K562 (cell line): Measurements from ENCODE around the gene KCNJ5. TPM values are rescaled to one million over a fixed set of nuclear protein-coding genes. Genes with fewer than 3 reads are reported as not detected.

Experiments
- ATAC-seq: fragments of 200-7000 bp; cut with Tn5 transposase; 3 replicates; pipeline ENCODE4 v1.9.1; 2020; ENCODE audit warnings: moderate library complexity
- BruUV-seq: library from RNA; stranded (reverse); fragments of 400-500 nt; replicated peaks from 2 replicates; lab custom pipeline; 2021; lab: Mats Ljungman, UMichigan
- CTCF ChIA-PET: fragments of 300-600 bp; formaldehyde crosslinking; extraction: SDS; loops from one replicate; lab custom pipeline; 2021; ENCODE audit warnings: low intra/inter-chr PET ratio; lab: Yijun Ruan, JAX
- POLR2A ChIA-PET: fragments of 300-600, 350-650 bp; sonication (Branson Sonifier 250); formaldehyde crosslinking; extraction: SDS; loops from one replicate; lab custom pipeline; 2021; ENCODE audit warnings: antibody characterized with exemption, inconsistent platforms; lab: Yijun Ruan, JAX
- DNase-seq, 4 experiments: peaks; one replicate each; pipeline versions ENCODE4 v3.0.0 to v3.0.0-alpha.2; 2011 to 2018; ENCODE audit warnings: low spot score in 3 of 4, mixed read lengths in 3 of 4; ENCODE audit errors: extremely low read depth in 1 of 4
- FAIRE-seq: peaks from 2 replicates; lab custom pipeline; 2011; peaks lifted over from hg19 to GRCh38; lab: Jason Lieb, UNC
- H2AFZ ChIP-seq: 2 replicates; pipeline ENCODE4 v1.6.0; 2011; ENCODE audit warnings: low read depth, low read length, control low read depth, inconsistent platforms
- H3K27ac ChIP-seq: fragments of 200-600 bp; 3 replicates; pipeline ENCODE4 v1.8.0; 2011; ENCODE audit warnings: low read depth, mild to moderate bottlenecking, control low read depth, inconsistent platforms, low read length, moderate library complexity, mixed read lengths; ENCODE audit errors: extremely low read depth
- H3K27me3 ChIP-seq, 2 experiments: fragments of 300-600 bp in 1 of 2; 2 replicates in 1 of 2; 3 replicates in 1 of 2; pipeline versions ENCODE4 v1.6.0 to v1.8.0; 2011; ENCODE audit warnings: inconsistent platforms in 2 of 2, low read length in 2 of 2, mild to moderate bottlenecking in 1 of 2, mixed read lengths in 1 of 2, moderate library complexity in 1 of 2; ENCODE audit not compliant: control insufficient read depth in 2 of 2, insufficient read depth in 2 of 2
- H3K36me3 ChIP-seq: fragments of 300-600 bp; 3 replicates; pipeline ENCODE4 v1.8.0; 2011; ENCODE audit warnings: mild to moderate bottlenecking, low read length, inconsistent platforms; ENCODE audit not compliant: control insufficient read depth, insufficient read depth
- H3K4me1 ChIP-seq, 2 experiments: fragments of 200-600 bp in 1 of 2; replicated peaks in 1 of 2; 2 replicates in 1 of 2; 3 replicates in 1 of 2; pipeline versions ENCODE4 v1.5.1 to v1.8.0; 2011; ENCODE audit warnings: inconsistent platforms in 2 of 2, low read length in 2 of 2, mild to moderate bottlenecking in 1 of 2, mixed read lengths in 1 of 2, moderate library complexity in 1 of 2; ENCODE audit not compliant: control insufficient read depth in 2 of 2, insufficient read depth in 2 of 2
- H3K4me2 ChIP-seq: 2 replicates; pipeline ENCODE4 v1.6.1; 2011; ENCODE audit warnings: low read length, control low read depth, inconsistent platforms, mixed read lengths; ENCODE audit not compliant: insufficient read depth
- H3K4me3 ChIP-seq: fragments of 200-600 bp; sonication (generic), shearing (Covaris generic); 2 replicates; pipeline ENCODE4 v1.5.1; 2016; ENCODE audit warnings: control low read depth, inconsistent platforms
- H3K79me2 ChIP-seq: fragments of 200-600 bp; 3 replicates; pipeline ENCODE4 v1.8.0; 2011; ENCODE audit warnings: low read length, inconsistent platforms; ENCODE audit not compliant: control insufficient read depth, insufficient read depth
- H3K9ac ChIP-seq, 2 experiments: 2 replicates each; pipeline versions ENCODE4 v1.6.0 to v1.6.1; 2011; ENCODE audit warnings: low read depth in 2 of 2, low read length in 2 of 2, control low read depth in 1 of 2, inconsistent platforms in 1 of 2, mild to moderate bottlenecking in 1 of 2, mixed read lengths in 1 of 2; ENCODE audit not compliant: insufficient read depth in 1 of 2
- H3K9me1 ChIP-seq: one replicate; pipeline ENCODE4 v1.6.0; 2011; ENCODE audit warnings: inconsistent platforms, mild to moderate bottlenecking, low read length, moderate library complexity; ENCODE audit not compliant: control insufficient read depth, insufficient read depth
- H3K9me3 ChIP-seq: replicated peaks from 2 replicates; pipeline ENCODE4 v1.5.1; 2011; ENCODE audit warnings: low read depth, low read length, inconsistent platforms; ENCODE audit not compliant: control insufficient read depth, insufficient read depth
- H4K20me1 ChIP-seq: replicated peaks from 2 replicates; pipeline ENCODE4 v1.6.1; 2011; ENCODE audit warnings: low read length, inconsistent platforms, mixed read lengths; ENCODE audit not compliant: control insufficient read depth, insufficient read depth
- CHCHD3 ChIP-seq: fragments of 250-450 bp; sonication (Bioruptor Pico); IDR thresholded peaks from 2 replicates; pipeline ENCODE4 v2.1.2; 2022; ENCODE audit warnings: mild to moderate bottlenecking
- ETS2 ChIP-seq: IDR thresholded peaks from 2 replicates; pipeline ENCODE4 v1.6.1; 2016; ENCODE audit warnings: borderline replicate concordance, missing genetic modification characterization, mild to moderate bottlenecking, moderate library complexity, missing compliant biosample characterization; ENCODE audit not compliant: poor library complexity, severe bottlenecking
- GATA2 ChIP-seq: sonication (generic); formaldehyde crosslinking; IDR thresholded peaks from 2 replicates; pipeline ENCODE4 v1.4.0; 2020; ENCODE audit warnings: mild to moderate bottlenecking, missing genetic modification reagents
- JUND ChIP-seq, 2 experiments: IDR thresholded peaks; 2 replicates in 1 of 2; 3 replicates in 1 of 2; pipeline ENCODE4 v1.6.1; 2011; ENCODE audit warnings: borderline replicate concordance in 2 of 2, low read depth in 2 of 2, low read length in 2 of 2, improper control_type of control experiment in 1 of 2, missing biosample characterization in 1 of 2, missing genetic modification characterization in 1 of 2, missing genetic modification reagents in 1 of 2
- PCBP2 ChIP-seq: fragments of 200-400 bp; formaldehyde crosslinking; IDR thresholded peaks from 2 replicates; pipeline ENCODE4 v1.6.1; 2018; ENCODE audit warnings: low read length, low read depth, mild to moderate bottlenecking, moderate library complexity; ENCODE audit not compliant: poor library complexity, severe bottlenecking
- ZKSCAN1 ChIP-seq: fragments of 150-350 bp; IDR thresholded peaks from 2 replicates; pipeline ENCODE4 v1.6.1; 2016; ENCODE audit warnings: low read depth, low read length
- ZZZ3 ChIP-seq: fragments of 450-650 bp; IDR thresholded peaks from 2 replicates; pipeline ENCODE4 v1.6.1; 2016; ENCODE audit warnings: antibody characterized with exemption, mild to moderate bottlenecking, moderate library complexity
- WGBS: fragments of 100-300 bp; shearing (Covaris generic); methylation state at CpG from one replicate; pipeline ENCODE4 v1.1.6; 2016; ENCODE audit warnings: low coverage, mixed read lengths; ENCODE audit not compliant: insufficient coverage; ENCODE audit errors: missing lambda C conversion rate; 5-methylcytosine and 5-hydroxymethylcytosine counted together
- in situ Hi-C: fragments of 300-500 bp; cut with MboI; formaldehyde crosslinking; loops from 4 replicates; pipeline ENCODE4 v1.15.0; 2018; ENCODE audit warnings: inconsistent platforms, mixed read lengths
- intact Hi-C: fragments of 100-400 bp; cut with micrococcal nuclease; formaldehyde crosslinking; loops from 2 replicates; pipeline ENCODE4 v1.14.2; 2022
- polyA plus RNA-seq, 8 experiments: library from polyadenylated mRNA; depleted of rRNA in 4 of 8; stranded (reverse) in 5 of 8; unstranded in 3 of 8; fragments of >200 nt; fragmentation: Nextera tagmentation in 2 of 8; fragmentation: Illumina TruSeq in 1 of 8; extraction: Ambion mirVana in 2 of 8; extraction: Trizol in 1 of 8; gene quantifications; 2 replicates each; pipeline versions ENCODE4 v1.2.1 to v1.2.3, GENCODE V29; 2011 to 2014; ENCODE audit warnings: inconsistent platforms in 1 of 8, missing spikeins in 1 of 8
- total RNA-seq, 7 experiments: library from RNA; depleted of rRNA in 6 of 7; stranded (reverse); fragments of >200 nt in 6 of 7; fragmentation: Illumina TruSeq in 2 of 7; extraction: Trizol in 2 of 7; gene quantifications; 2 replicates each; pipeline versions ENCODE4 v1.2.1 to v1.2.3, GENCODE V29; 2011 to 2021; ENCODE audit warnings: low replicate concordance in 1 of 7
- TF ChIP-seq, protein P1 (sequence below): fragments of 250-450 bp; sonication (Bioruptor Pico); IDR thresholded peaks from 2 replicates; pipeline ENCODE4 v1.8.0; 2021; ENCODE audit warnings: moderate library complexity, mild to moderate bottlenecking, inconsistent platforms
- TF ChIP-seq, protein P2 (sequence below): sonication (generic); formaldehyde crosslinking; IDR thresholded peaks from 2 replicates; pipeline ENCODE4 v1.8.0; 2022; ENCODE audit warnings: mild to moderate bottlenecking, missing genetic modification reagents

KCNJ5 gene
- total and polyA plus RNA-seq, 9 of the 15 experiments (the other 6 are each of a cell fraction or from before 2014, with no cell fraction given) = 0.04 TPM; not detected in 8

DNA sequence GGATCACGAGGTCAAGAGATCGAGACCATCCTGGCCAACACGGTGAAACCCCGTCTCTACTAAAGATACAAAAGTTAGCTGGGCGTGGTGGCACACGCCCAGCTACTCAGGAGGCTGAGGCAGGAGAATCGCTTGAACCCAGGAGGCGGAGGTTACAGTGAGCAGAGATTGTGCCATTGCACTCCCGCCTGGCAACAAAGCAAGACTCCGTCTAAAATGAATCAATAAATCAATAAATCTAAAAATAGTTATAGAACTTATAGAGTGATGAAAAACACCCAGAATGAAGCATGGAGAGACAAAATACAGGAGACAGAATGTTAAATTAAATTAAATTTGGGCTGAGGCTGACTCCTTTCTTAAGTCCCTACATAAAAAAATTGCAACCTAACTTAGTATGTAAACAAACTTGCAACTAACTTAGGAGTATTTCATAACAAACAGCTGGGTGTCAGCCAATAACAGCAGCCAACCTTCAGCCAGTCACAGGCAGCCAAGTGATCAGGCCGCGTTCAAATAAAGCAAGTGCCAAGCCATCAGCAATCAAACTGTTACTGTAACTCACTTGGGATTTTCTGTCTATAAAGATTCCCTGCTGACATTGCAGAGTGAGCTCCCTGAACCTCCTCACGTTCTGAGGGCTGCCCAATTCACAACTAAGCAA lies 58.8 kb downstream of the KCNJ5 start (continued):
- no peak for TF ChIP-seq JUND (IDR thresholded peaks at IDR 0.05; ENCODE audit: borderline replicate concordance, low read depth, low read length)
- TF ChIP-seq JUND (tag; IDR thresholded peaks at IDR 0.05; ENCODE audit: borderline replicate concordance, low read depth, low read length) = no peak
- TF ChIP-seq CHCHD3 (CRISPR knock-in tag) = no peak
- TF ChIP-seq GATA2 (CRISPR knock-in tag) = no peak
- TF ChIP-seq ZKSCAN1 = no peak
- TF ChIP-seq ZZZ3 = no peak

DNA sequence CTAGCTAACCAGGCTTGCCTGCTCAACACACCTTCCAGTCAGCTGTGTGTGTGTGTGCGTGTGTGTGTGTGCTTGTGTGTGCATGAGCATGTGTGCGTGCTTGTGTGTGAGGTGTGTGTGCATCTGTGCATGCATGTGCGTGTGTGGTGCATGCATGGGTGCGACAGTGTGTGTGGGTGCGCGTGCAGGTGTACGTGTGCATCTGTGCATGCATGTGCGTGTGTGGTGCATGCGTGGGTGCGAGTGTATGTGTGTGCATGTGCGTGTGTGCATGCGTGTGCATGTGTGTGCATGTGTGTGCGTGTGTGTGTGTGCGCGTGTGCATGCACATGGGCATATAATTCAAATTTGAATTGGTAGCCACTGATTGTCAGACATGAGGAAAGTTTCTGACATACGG lies 62.0 kb downstream of the KCNJ5 start:
- DNase-seq = no peak
- in situ Hi-C loops (no loop called here), intact Hi-C loops (loop anchor here (10.0 kb wide), 2 partner anchors 382 to 918 kb away; no protein-coding TSS in a partner anchor)
- no peaks in the 10 kb centered on the region for H4K20me1 ChIP-seq
- no peaks in the 10 kb centered on the region for H3K79me2 ChIP-seq
- TF ChIP-seq ETS2 (tag) (no peak), PCBP2 (no peak)
- TF ChIP-seq, protein P1, sequence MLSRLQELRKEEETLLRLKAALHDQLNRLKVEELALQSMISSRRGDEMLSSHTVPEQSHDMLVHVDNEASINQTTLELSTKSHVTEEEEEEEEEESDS = no peak
- TF ChIP-seq, protein P2, sequence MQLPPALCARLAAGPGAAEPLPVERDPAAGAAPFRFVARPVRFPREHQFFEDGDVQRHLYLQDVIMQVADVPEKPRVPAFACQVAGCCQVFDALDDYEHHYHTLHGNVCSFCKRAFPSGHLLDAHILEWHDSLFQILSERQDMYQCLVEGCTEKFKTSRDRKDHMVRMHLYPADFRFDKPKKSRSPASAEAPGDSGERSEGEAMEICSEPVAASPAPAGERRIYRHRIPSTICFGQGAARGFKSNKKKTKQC (CRISPR knock-in tag) = no peak
- H3K9me3 ChIP-seq = no peaks in the 10 kb centered on the region
- H3K4me1 ChIP-seq = no peaks in the 10 kb centered on the region
- H3K27ac ChIP-seq = no peak overlapping the region
- WGBS = 2% methylated on average over 16 of the region's 16 CpGs
- no peak overlapping the region for H3K4me3 ChIP-seq
- H3K36me3 ChIP-seq = no peaks in the 10 kb centered on the region
- no peak for ATAC-seq
- H2AFZ ChIP-seq = no peak overlapping the region
- H3K4me2 ChIP-seq = no peak overlapping the region
- CTCF ChIA-PET = no interaction called here
- no peak for FAIRE-seq
- no peak overlapping the region for H3K9ac ChIP-seq
- H3K27me3 ChIP-seq = peaks cover 0 to 4% of the 10 kb centered on the region in 2 experiments; a peak in 2 of 5 replicates
- no TSS peak for BruUV-seq
- POLR2A ChIA-PET = no interaction called here
- no peaks in the 10 kb centered on the region for H3K9me1 ChIP-seq
